OCI-LY3 (cell line): ENCODE measurements around the gene CLCN4.

Source experiments
- CTCF ChIP-seq: fragments of 200-600, 300-600 bp; sonication (generic); IDR thresholded peaks from 2 replicates; pipeline ENCODE4 v1.5.1; 2014; ENCODE audit warnings: antibody characterized with exemption, low read length, low read depth
- EZH2phosphoT487 ChIP-seq: fragments of 200-600 bp; shearing (Covaris generic); IDR thresholded peaks from 2 replicates; pipeline ENCODE4 v1.6.1; 2018; ENCODE audit warnings: antibody characterized with exemption, mixed run types, low read depth

DNA sequence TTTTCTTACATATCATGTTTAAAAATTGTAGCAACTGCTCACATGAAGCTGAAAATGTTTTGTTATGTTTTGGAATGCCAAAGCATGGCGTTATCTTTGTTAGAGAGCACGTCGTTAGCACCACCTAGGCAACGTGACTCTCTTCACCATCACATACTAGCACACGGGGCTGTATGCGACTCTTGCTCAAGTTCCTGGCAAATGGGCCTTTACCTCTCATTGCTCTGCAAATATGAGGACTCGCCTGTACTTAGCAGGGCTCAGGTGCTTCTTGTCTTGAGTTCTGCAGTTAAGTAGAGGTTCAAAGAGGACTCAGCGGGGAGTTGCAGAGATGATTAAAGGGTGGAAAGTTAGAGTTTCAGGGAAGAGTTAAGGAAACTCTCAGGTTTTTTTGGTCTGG, 59.4 kb downstream of the CLCN4 start:
- TF ChIP-seq CTCF = no peak
- TF ChIP-seq EZH2phosphoT487 = no peak
